K562 (cell line): Measurements from ENCODE around the gene ZNF428. TPM values are rescaled to one million over a fixed set of nuclear protein-coding genes. Genes with fewer than 3 reads are reported as not detected.
A peak's percentile ranks its signal among the peaks of the same experiment; 100 is the strongest.

Source experiments
- ARID1B ChIP-seq: fragments of 450-650 bp; IDR thresholded peaks from 2 replicates; pipeline ENCODE4 v1.6.1; 2016; ENCODE audit warnings: antibody characterized with exemption, mild to moderate bottlenecking, inconsistent platforms
- CBFA2T3 ChIP-seq: fragments of 450-650 bp; IDR thresholded peaks from 2 replicates; pipeline ENCODE4 v1.6.1; 2017
- CTCFL ChIP-seq: IDR thresholded peaks from 2 replicates; pipeline ENCODE4 v1.6.1; 2011; ENCODE audit warnings: borderline replicate concordance, low read depth, mild to moderate bottlenecking, moderate library complexity, low read length; ENCODE audit not compliant: insufficient read depth, poor library complexity, severe bottlenecking
- HMGXB4 ChIP-seq: sonication (generic); formaldehyde crosslinking; IDR thresholded peaks from 2 replicates; pipeline ENCODE4 v1.8.1; 2023; ENCODE audit warnings: mild to moderate bottlenecking, missing genetic modification reagents
- NFIC ChIP-seq: fragments of 450-650 bp; IDR thresholded peaks from 2 replicates; pipeline ENCODE4 v1.6.1; 2017; ENCODE audit warnings: mild to moderate bottlenecking, inconsistent platforms
- POLR2G ChIP-seq: fragments of 200-400 bp; formaldehyde crosslinking; IDR thresholded peaks from 2 replicates; pipeline ENCODE4 v1.6.1; 2017; ENCODE audit warnings: low read depth, mild to moderate bottlenecking, antibody characterized with exemption, low read length, moderate library complexity
- RAD21 ChIP-seq, 2 experiments: fragments of 250-450 bp in 1 of 2; fragments of 450-650 bp in 1 of 2; sonication (Bioruptor Pico) in 1 of 2; formaldehyde crosslinking in 1 of 2; IDR thresholded peaks in 1 of 2; conservative IDR thresholded peaks in 1 of 2; 2 replicates each; pipeline versions ENCODE4 v1.4.0 to v1.8.0; 2020 to 2022; ENCODE audit warnings: mild to moderate bottlenecking in 2 of 2, moderate library complexity in 1 of 2
- RBM22 ChIP-seq: fragments of 200-400 bp; formaldehyde crosslinking; IDR thresholded peaks from 2 replicates; pipeline ENCODE4 v1.6.1; 2018; ENCODE audit warnings: low read length, low read depth; ENCODE audit not compliant: poor library complexity, severe bottlenecking
- RCOR1 ChIP-seq, 2 experiments: IDR thresholded peaks; 2 replicates each; pipeline ENCODE4 v1.6.1; 2012; ENCODE audit warnings: low read depth in 2 of 2, low read length in 2 of 2, borderline replicate concordance in 1 of 2, improper control_type of control experiment in 1 of 2
- SMC3 ChIP-seq: conservative IDR thresholded peaks from 2 replicates; pipeline ENCODE4 v1.6.1; 2011; ENCODE audit warnings: low read depth, low read length, improper control_type of control experiment; ENCODE audit not compliant: insufficient read depth
- TCF3 ChIP-seq: sonication (generic); formaldehyde crosslinking; IDR thresholded peaks from 2 replicates; pipeline ENCODE4 v1.4.0; 2020; ENCODE audit warnings: mild to moderate bottlenecking, missing genetic modification reagents
- TEAD4 ChIP-seq, 2 experiments: sonication (generic) in 1 of 2; formaldehyde crosslinking in 1 of 2; IDR thresholded peaks; 2 replicates each; pipeline versions ENCODE4 v1.6.1 to v1.8.0; 2012 to 2022; ENCODE audit warnings: borderline replicate concordance in 1 of 2, inconsistent platforms in 1 of 2, low read length in 1 of 2, mild to moderate bottlenecking in 1 of 2, missing genetic modification reagents in 1 of 2
- TFAP4 ChIP-seq: sonication (generic); formaldehyde crosslinking; IDR thresholded peaks from 2 replicates; pipeline ENCODE4 v1.8.0; 2022; ENCODE audit warnings: missing genetic modification reagents, mild to moderate bottlenecking, moderate library complexity, borderline replicate concordance
- TSC22D4 ChIP-seq: fragments of 450-650 bp; IDR thresholded peaks from 2 replicates; pipeline ENCODE4 v1.6.1; 2016; ENCODE audit warnings: missing genetic modification characterization, missing biosample characterization, control low read depth
- U2AF1 ChIP-seq: fragments of 200-400 bp; formaldehyde crosslinking; optimal IDR thresholded peaks from 2 replicates; pipeline ENCODE3; 2017; ENCODE audit warnings: mild to moderate bottlenecking, low read depth, low read length, moderate library complexity
- YY1 ChIP-seq, 3 experiments: IDR thresholded peaks; 2 replicates each; pipeline ENCODE4 v1.6.1; 2011; ENCODE audit warnings: low read length in 2 of 3, mild to moderate bottlenecking in 2 of 3, moderate library complexity in 2 of 3, borderline replicate concordance in 1 of 3, control low read depth in 1 of 3, low read depth in 1 of 3; ENCODE audit not compliant: insufficient read depth in 3 of 3, insufficient replicate concordance in 2 of 3, control insufficient read depth in 1 of 3, insufficient read length in 1 of 3; ENCODE audit errors: extremely low read depth in 1 of 3
- ZNF197 ChIP-seq: fragments of 200-800 bp; sonication (Bioruptor generic); IDR thresholded peaks from 2 replicates; pipeline ENCODE4 v1.6.1; 2016; ENCODE audit warnings: low read depth, missing genetic modification characterization, missing compliant biosample characterization
- ZNF23 ChIP-seq: fragments of 250-450 bp; sonication (Bioruptor Pico); IDR thresholded peaks from 2 replicates; pipeline ENCODE4 v1.4.0; 2020; ENCODE audit warnings: mild to moderate bottlenecking
- ZNF282 ChIP-seq: sonication (generic); formaldehyde crosslinking; IDR thresholded peaks from 2 replicates; pipeline ENCODE4 v1.8.1; 2023; ENCODE audit warnings: missing genetic modification reagents
- ZNF586 ChIP-seq: fragments of 450-650 bp; formaldehyde crosslinking; conservative IDR thresholded peaks from 2 replicates; pipeline ENCODE4 v1.4.0; 2020; ENCODE audit warnings: mild to moderate bottlenecking, moderate library complexity
- polyA plus RNA-seq, 8 experiments: library from polyadenylated mRNA; depleted of rRNA in 4 of 8; stranded (reverse) in 5 of 8; unstranded in 3 of 8; fragments of >200 nt; fragmentation: Nextera tagmentation in 2 of 8; fragmentation: Illumina TruSeq in 1 of 8; extraction: Ambion mirVana in 2 of 8; extraction: Trizol in 1 of 8; gene quantifications; 2 replicates each; pipeline versions ENCODE4 v1.2.1 to v1.2.3, GENCODE V29; 2011 to 2014; ENCODE audit warnings: inconsistent platforms in 1 of 8, missing spikeins in 1 of 8
- total RNA-seq, 7 experiments: library from RNA; depleted of rRNA in 6 of 7; stranded (reverse); fragments of >200 nt in 6 of 7; fragmentation: Illumina TruSeq in 2 of 7; extraction: Trizol in 2 of 7; gene quantifications; 2 replicates each; pipeline versions ENCODE4 v1.2.1 to v1.2.3, GENCODE V29; 2011 to 2021; ENCODE audit warnings: low replicate concordance in 1 of 7

The ZNF428 gene
- total and polyA plus RNA-seq, 9 of the 15 experiments (the other 6 are each of a cell fraction or from before 2014, with no cell fraction given) = 0.15 to 85.7 (median 15.9) TPM

DNA sequence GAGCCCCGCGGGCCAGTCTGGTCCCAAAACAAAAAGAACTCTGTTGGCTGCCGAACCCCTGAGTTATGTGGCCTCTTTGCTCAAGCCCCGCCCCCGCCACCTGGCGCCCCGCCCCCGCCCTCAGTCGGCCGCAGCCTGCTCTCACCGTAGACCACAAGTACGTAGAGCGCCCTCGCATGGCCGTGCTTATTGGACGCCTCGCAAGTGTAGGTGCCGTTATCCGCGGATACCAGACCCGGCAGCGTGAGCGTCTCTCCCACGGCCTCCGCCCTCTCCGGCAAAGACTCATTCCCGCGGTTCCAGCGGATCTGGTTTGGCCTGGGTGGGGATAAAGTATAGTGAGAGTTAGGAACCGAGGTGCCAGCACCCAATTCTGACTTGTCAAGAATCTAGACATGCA, 5.5 kb upstream of the ZNF428 start (continued):
- TF ChIP-seq SMC3 (0 out of 2 replicates have a peak, but pooled peaks have one; percentile 33), RAD21 (CRISPR knock-in tag; conservative IDR thresholded peaks at IDR 0.05 in 1 of 2, IDR thresholded peaks at IDR 0.05 in 1 of 2) (peak; percentile 38 to 67), TCF3 (CRISPR knock-in tag) (peak; percentile 63), CBFA2T3 (peak; percentile 42; the same call in 1 of the 2 replicates), ARID1B (peak; percentile 18; the same call in 1 of the 2 replicates), TEAD4 (IDR thresholded peaks at IDR 0.05; ENCODE audit: low read length) (peak; percentile 13; the same call in 1 of the 2 replicates), TEAD4 (CRISPR knock-in tag; IDR thresholded peaks at IDR 0.05; ENCODE audit: borderline replicate concordance) (no peak), RBM22 (no peak), U2AF1 (no peak), CTCFL (peak; percentile 34), HMGXB4 (CRISPR knock-in tag) (no peak), ZNF197 (CRISPR knock-in tag) (no peak), RCOR1 (IDR thresholded peaks at IDR 0.05; ENCODE audit: borderline replicate concordance in 1 of 2, low read depth in 2 of 2, low read length in 2 of 2) (peak in 1 of 2 experiments; percentile 67; a peak in 2 of 4 replicates), ZNF282 (no peak), NFIC (peak; percentile 14; the same call in 1 of the 2 replicates), ZNF23 (CRISPR knock-in tag) (no peak), ZNF586 (CRISPR knock-in tag) (no peak), YY1 (IDR thresholded peaks at IDR 0.05; ENCODE audit: borderline replicate concordance in 1 of 3, control insufficient read depth in 1 of 3, extremely low read depth in 1 of 3, insufficient read depth in 3 of 3, insufficient read length in 1 of 3, insufficient replicate concordance in 2 of 3, low read depth in 1 of 3, low read length in 2 of 3) (peak in 1 of 3 experiments; percentile 26), TFAP4 (CRISPR knock-in tag) (peak; percentile 55; the same call in 1 of the 2 replicates), TSC22D4 (tag) (no peak), POLR2G (peak; percentile 42; the same call in 1 of the 2 replicates)
